ENCODE measurements around the gene CHMP6. TPM values are rescaled to one million over a fixed set of nuclear protein-coding genes. Genes with fewer than 3 reads are reported as not detected.
"Not testable (repeated sequence)": the region's sequence is repeated elsewhere in the genome, so short reads cannot be mapped to it uniquely, and the experiment has no call there.

CHMP6 gene
- polyA plus RNA-seq, 3 donors = 24.8 to 32.9 (median 25.4) TPM

- no peak for DNase-seq (ENCODE audit: extremely low read depth in 1 of 11, low read depth in 9 of 11, low spot score in 4 of 11)
These were observed 8.1 kb downstream of the CHMP6 start for GRCh38 chr17:80999536-81000333.

GRCh38 chr17:81000334-81000630 is 8.6 kb downstream of the CHMP6 start:
- DNase-seq (ENCODE audit: extremely low read depth in 1 of 11, low read depth in 9 of 11, low spot score in 4 of 11) = no peak

DNA sequence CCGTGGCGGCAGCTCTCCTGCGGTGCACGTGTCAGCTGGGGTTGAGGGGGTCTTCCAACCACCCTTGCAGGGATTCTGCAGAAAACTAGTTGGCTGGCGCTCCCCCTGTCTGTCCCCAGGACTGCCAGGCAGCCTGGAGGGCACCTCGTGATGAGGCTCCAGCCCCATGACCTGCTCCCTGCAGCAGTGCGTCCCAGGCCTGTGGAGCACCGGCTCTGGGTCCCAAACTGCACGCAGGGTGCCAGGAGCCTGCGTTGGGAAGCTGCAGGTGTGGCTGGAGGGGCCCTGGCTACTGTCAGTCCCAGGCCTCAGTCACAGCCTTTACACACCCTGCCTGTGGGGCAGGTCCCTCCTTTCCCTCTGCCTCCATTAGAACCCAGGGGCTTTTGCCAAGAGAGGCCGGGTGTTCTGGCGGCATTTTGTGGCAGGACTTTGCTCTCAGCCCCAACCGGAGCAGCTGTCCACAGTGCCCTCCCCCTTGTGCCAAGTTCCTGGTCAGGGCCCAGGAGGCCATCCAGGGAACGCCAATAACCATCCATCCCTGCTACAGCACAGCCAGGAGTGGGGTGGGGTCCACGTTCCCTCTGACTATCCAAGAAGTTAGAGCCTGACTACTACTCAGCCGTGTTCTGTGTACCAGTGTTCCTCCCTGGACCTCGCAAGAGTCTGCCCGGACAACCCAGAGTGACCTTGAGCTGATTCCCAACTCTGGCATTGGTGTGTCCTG is 9.2 kb downstream of the CHMP6 start:
- DNase-seq (ENCODE audit: extremely low read depth in 1 of 11, low read depth in 9 of 11, low spot score in 4 of 11) = no peak

DNA sequence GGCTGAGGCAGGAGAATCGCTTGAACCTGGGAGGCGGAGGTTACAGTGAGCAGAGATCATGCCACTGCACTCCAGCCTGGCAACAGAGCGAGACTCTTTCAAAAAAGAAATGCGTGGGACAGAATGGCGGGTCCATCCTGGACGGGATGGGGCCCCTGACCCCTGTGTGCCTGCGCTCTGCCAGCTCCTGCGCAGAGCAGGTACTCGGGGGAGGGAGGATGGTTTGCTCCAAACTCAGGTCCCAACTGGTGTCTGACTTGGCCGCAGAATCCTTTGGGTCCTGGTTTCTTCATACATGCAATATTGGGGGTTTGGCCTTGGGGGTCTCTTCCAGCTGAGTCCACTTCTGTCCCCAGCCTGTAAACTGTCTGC is 10.4 kb downstream of the CHMP6 start:
- no peak for DNase-seq (ENCODE audit: extremely low read depth in 1 of 11, low read depth in 9 of 11, low spot score in 4 of 11)

GRCh38 chr17:81002409-81003361 is 11.0 kb downstream of the CHMP6 start:
- no peak for DNase-seq (ENCODE audit: extremely low read depth in 1 of 11, low read depth in 9 of 11, low spot score in 4 of 11)

GRCh38 chr17:81003711-81004475 is 12.3 kb downstream of the CHMP6 start:
- DNase-seq (ENCODE audit: extremely low read depth in 1 of 11, low read depth in 9 of 11, low spot score in 4 of 11) = no peak

GRCh38 chr17:81006891-81007290 is 15.2 kb downstream of the CHMP6 start:
- DNase-seq (ENCODE audit: extremely low read depth in 1 of 11, low read depth in 9 of 11, low spot score in 4 of 11) = no peak

DNA sequence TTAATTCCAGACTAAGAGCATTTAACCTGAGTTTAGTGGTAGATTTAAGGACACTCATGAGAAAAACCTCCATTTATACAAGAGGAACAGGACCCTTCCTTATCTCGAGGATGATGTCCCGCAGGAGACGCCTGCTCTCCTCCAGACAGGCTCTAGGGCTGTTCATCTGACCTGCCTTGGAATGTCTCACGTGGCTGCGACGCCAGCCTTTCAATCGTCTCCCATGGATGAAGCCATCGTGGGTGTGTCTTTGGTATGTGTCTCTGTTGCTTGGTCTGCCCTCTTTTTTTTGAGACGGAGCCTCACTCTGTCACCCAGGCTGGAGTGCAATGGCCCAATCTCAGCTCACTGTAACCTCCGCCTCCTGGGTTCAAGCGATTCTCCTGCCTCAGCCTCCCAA is 16.5 kb downstream of the CHMP6 start:
- no peak for DNase-seq (ENCODE audit: extremely low read depth in 1 of 11, low read depth in 9 of 11, low spot score in 4 of 11)

DNA sequence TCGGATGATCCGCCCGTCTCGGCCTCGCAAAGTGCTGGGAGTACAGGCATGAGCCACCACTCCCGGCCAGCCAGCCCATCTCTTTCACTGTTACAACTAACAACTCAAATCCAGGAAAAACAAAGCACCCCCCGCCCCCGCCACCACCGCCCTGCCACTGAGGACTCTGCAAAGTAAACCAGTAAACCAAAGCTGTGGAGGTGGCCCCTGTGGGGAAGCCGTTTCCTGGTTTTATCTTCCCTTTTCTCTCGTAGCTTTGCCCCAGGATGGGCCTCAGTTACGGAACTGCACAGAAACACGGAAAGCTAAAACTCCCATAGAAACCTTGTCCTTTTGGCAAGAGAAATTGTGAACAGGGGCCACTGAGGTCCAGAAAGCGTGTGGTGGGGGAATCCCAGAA is 17.5 kb downstream of the CHMP6 start:
- no peak for DNase-seq (ENCODE audit: extremely low read depth in 1 of 11, low read depth in 9 of 11, low spot score in 4 of 11)

DNA sequence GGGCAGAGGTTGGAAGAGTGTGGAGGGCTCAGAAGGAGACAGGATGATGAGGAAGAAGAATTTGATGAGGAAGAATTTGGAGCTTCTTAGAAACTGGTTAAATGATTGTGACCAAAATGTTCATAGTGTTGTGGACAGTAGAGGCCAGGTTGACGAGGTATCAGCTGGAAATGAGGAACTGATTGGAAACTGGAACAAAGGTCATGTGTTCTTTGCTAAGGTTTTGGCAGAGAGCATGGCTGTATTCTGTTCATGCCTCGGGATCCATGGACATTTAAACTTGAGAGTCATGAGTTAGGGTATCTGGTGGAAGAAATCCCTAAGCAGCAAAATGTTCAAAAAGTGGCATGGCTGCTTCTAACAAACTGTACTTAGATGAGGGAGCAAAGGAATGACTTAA is 19.3 kb downstream of the CHMP6 start:
- no peak for DNase-seq (ENCODE audit: extremely low read depth in 1 of 11, low read depth in 9 of 11, low spot score in 4 of 11)

DNA sequence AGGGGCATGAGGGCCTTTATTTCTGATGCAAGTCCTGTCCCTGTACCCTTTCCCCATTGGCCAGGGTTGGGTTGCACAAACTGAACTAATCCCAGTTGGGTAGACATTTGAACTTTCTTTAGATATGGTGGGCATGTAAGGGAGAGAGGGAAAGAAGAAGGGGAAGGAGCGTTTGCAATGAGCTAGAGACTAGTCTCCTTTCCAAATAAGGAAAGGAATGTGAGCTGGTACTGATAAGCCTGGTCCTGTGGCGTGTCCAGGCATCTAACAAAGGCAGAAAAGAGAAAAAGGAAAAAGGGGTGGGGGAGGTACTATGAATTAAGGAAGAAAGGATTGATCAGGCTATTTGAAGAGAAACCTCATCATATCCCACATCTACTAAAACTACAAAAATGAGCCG is 20.3 kb downstream of the CHMP6 start:
- DNase-seq (ENCODE audit: extremely low read depth in 1 of 11, low read depth in 9 of 11, low spot score in 4 of 11) = no peak

- no peak for DNase-seq (ENCODE audit: extremely low read depth in 1 of 11, low read depth in 9 of 11, low spot score in 4 of 11)
These were observed 21.2 kb downstream of the CHMP6 start for GRCh38 chr17:81012574-81013447.

DNA sequence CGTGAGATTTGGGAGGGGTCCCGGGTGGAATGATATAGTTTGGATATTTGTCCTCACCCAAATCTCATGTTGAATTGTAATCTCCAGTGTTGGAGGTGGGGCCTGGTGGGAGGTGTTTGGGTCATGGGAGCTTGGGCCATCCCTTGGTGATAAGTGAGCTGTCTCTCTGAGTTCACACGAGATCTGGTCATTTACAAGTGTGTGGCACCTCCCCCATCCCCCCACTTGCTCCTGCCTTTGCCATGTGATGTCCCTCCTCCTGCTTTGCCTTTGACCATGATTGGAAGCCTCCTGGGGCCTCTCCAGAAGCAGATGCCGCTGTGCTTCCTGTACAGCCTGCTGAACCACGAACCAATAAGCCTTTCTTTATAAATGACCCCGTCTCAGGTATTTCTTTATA is 22.0 kb downstream of the CHMP6 start:
- DNase-seq (ENCODE audit: extremely low read depth in 1 of 11, low read depth in 9 of 11, low spot score in 4 of 11) = no peak

DNA sequence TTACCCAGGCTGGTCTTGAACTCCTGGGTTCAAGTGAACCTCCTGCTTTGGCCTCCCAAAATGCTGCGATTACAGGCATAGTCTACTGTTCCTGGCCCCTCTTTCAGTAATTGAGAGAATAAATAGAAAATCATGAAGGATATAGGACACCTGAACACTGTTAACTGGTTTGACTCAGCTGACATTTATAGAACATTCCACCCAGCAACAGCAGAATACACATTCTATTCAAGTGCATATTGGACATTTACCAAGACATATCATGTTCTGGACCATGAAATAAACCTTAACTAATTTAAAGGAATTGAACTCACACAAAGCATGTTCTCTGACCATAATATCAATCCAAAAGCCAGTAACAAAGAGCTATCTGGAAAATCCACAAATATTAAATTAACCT is 23.5 kb downstream of the CHMP6 start:
- no peak for DNase-seq (ENCODE audit: extremely low read depth in 1 of 11, low read depth in 9 of 11, low spot score in 4 of 11)

DNA sequence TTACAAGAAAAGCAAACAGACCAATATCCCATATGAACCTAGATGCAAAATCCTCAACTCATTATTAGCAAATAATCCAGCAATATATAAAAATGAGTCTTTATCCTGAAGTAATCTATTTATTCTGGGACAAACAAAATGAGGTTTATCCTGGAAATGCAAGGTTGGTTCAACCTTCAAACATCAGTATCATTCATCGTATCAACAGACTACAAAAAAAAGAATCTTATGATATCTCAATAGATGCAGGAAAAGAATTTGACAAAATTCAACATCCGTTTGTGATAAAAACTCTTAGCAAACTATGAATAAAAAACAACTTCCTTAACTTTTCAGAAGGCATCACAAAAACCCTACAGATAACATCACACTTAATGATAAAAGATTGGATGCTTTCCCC is 24.9 kb downstream of the CHMP6 start:
- no peak for DNase-seq (ENCODE audit: extremely low read depth in 1 of 11, low read depth in 9 of 11, low spot score in 4 of 11)

DNA sequence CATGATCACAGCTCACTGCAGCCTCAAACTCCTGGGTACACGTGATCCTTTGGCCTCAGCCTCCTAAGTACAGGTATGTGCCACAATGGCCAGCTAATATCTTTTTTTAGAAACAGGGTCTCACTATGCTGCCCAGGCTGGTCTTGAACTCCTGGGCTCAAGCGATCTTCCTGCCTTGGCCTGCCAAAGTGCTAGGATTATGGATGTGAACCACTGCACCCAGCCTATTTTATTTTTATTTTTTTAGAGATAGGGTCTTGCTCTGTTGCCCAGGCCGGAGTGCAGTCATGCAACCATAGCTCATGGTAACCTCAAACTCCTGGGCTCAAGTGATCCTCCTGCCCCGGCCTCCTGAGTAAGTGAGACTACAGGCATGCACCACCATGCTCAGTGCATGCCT is 25.7 kb downstream of the CHMP6 start:
- DNase-seq (ENCODE audit: extremely low read depth in 1 of 11, low read depth in 9 of 11, low spot score in 4 of 11) = not testable (repeated sequence)

DNA sequence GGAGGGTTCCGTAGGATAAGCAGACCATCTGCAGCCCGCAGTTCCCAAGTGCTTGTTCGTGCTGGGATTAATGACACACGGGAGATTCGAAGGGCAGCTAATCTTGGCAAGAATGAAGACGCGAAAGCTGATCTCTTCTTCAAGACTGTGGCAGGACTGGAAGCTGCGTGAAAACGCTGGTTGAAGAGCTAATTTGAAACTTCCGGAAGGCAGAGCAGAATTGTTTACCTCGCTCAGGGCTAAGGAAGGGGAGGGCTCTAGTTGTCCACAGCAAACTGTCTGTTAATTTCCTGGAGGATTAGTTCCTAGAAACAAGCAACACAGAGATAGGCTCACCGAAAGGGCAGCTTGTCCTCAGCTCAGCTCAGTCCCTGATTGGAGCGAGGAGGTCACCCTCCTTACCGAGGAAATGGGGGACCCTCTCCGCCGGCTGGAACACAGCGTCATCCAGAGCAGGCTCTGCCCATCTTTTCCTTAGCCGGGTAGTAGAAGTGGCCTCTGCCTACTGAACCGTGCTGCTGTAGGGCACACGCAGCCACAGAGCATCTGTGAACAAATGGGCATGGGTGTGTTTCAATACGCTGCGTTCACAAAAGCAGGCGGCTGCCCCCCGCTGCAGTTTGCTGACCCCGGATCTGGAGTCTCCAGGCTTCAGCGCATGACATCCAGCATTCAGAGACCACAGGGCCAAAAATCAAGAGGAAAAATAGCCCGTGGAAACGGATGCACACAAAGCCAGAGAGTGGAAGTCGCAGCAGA is 26.6 kb downstream of the CHMP6 start:
- peak in 2 of 11 donors; percentile 66 to 69 for DNase-seq (ENCODE audit: extremely low read depth in 1 of 11, low read depth in 9 of 11, low spot score in 4 of 11)
